Measurements from ENCODE around the gene MAP3K8.

- TF ChIP-seq EP300 (IDR thresholded peaks at IDR 0.05) = no peak
- TF ChIP-seq POLR2A (IDR thresholded peaks at IDR 0.05) = no peak
- TF ChIP-seq, protein P1, sequence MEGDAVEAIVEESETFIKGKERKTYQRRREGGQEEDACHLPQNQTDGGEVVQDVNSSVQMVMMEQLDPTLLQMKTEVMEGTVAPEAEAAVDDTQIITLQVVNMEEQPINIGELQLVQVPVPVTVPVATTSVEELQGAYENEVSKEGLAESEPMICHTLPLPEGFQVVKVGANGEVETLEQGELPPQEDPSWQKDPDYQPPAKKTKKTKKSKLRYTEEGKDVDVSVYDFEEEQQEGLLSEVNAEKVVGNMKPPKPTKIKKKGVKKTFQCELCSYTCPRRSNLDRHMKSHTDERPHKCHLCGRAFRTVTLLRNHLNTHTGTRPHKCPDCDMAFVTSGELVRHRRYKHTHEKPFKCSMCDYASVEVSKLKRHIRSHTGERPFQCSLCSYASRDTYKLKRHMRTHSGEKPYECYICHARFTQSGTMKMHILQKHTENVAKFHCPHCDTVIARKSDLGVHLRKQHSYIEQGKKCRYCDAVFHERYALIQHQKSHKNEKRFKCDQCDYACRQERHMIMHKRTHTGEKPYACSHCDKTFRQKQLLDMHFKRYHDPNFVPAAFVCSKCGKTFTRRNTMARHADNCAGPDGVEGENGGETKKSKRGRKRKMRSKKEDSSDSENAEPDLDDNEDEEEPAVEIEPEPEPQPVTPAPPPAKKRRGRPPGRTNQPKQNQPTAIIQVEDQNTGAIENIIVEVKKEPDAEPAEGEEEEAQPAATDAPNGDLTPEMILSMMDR (IDR thresholded peaks at IDR 0.05) = no peak
- no peak for TF ChIP-seq POLR2AphosphoS5 (IDR thresholded peaks at IDR 0.05)
Observed at GRCh38 chr10:30438021-30438850, 4.3 kb downstream of the MAP3K8 start.

Data from upper lobe of left lung (tissue), 4 donors.